Loucy (cell line): ENCODE results near the gene COL23A1.

Experiments
- EZH2phosphoT487 ChIP-seq: fragments of 200-600 bp; IDR thresholded peaks from 2 replicates; pipeline ENCODE4 v1.6.1; 2018; ENCODE audit warnings: antibody characterized with exemption, mild to moderate bottlenecking, moderate library complexity, borderline replicate concordance
- TF ChIP-seq, protein P1 (sequence below): fragments of 200-600 bp; sonication (generic); conservative IDR thresholded peaks from 2 replicates; pipeline ENCODE4 v1.5.1; 2014; ENCODE audit warnings: mild to moderate bottlenecking, antibody characterized with exemption, low read length

DNA sequence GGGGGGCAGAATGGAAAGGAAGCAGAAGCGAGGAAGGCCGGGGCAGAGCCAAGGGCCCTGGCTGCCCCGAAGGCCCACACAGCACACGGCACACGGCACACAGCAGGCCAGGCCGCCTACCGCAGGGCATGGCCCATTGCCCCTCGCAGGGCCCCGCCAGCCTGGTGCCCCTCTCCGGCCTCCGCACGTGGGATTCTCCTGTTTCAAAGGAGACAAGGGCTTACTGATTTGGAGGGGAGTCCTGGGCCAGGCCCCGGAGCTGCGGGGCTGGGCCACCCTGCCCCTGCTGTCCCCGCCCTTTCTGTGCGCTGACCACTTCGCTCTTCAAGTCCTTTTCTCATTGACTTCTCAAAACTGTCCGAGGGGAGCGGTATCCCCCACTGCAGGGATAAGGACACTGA is 349.9 kb downstream of the COL23A1 start:
- TF ChIP-seq, protein P1, sequence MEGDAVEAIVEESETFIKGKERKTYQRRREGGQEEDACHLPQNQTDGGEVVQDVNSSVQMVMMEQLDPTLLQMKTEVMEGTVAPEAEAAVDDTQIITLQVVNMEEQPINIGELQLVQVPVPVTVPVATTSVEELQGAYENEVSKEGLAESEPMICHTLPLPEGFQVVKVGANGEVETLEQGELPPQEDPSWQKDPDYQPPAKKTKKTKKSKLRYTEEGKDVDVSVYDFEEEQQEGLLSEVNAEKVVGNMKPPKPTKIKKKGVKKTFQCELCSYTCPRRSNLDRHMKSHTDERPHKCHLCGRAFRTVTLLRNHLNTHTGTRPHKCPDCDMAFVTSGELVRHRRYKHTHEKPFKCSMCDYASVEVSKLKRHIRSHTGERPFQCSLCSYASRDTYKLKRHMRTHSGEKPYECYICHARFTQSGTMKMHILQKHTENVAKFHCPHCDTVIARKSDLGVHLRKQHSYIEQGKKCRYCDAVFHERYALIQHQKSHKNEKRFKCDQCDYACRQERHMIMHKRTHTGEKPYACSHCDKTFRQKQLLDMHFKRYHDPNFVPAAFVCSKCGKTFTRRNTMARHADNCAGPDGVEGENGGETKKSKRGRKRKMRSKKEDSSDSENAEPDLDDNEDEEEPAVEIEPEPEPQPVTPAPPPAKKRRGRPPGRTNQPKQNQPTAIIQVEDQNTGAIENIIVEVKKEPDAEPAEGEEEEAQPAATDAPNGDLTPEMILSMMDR = no peak
- TF ChIP-seq EZH2phosphoT487 = no peak
